Endothelial cell of umbilical vein (primary cell): ENCODE results near the gene MELTF. TPM values are rescaled to one million over a fixed set of nuclear protein-coding genes. Genes with fewer than 3 reads are reported as not detected.

Source experiments
- BruUV-seq: library from RNA; stranded (reverse); fragments of 400-500 nt; replicated peaks from 2 replicates; lab custom pipeline; 2021; lab: Mats Ljungman, UMichigan
- CTCF ChIA-PET: fragments of 300-600, 350-600 bp; sonication (Branson Sonifier 250); formaldehyde crosslinking; loops from one replicate; lab custom pipeline; 2021; ENCODE audit warnings: antibody characterized with exemption, inconsistent platforms; lab: Charles Lee
- POLR2A ChIA-PET: fragments of 300-600, 350-600 bp; sonication (Branson Sonifier 250); formaldehyde crosslinking; loops from one replicate; lab custom pipeline; 2021; ENCODE audit warnings: antibody characterized with exemption, inconsistent platforms; lab: Charles Lee
- DNase-seq: peaks from one replicate; pipeline ENCODE4 v3.0.0-alpha.2; 2011; ENCODE audit warnings: low read depth, low spot score
- FAIRE-seq: peaks from 2 replicates; lab custom pipeline; 2011; peaks lifted over from hg19 to GRCh38; lab: Jason Lieb, UNC
- H2AFZ ChIP-seq: 2 replicates; pipeline ENCODE4 v1.6.0; 2012; ENCODE audit warnings: low read depth, low read length, control low read depth, inconsistent platforms
- H3K27ac ChIP-seq: 2 replicates; pipeline ENCODE4 v1.5.1; 2011; ENCODE audit warnings: low read depth, mild to moderate bottlenecking, control low read depth, low read length, moderate library complexity; ENCODE audit not compliant: insufficient read depth
- H3K27me3 ChIP-seq, 2 experiments: 2 replicates each; pipeline versions ENCODE4 v1.6.0 to v1.6.1; 2011; ENCODE audit warnings: low read length in 2 of 2, mixed read lengths in 1 of 2; ENCODE audit not compliant: control insufficient read depth in 2 of 2, insufficient read depth in 2 of 2
- H3K36me3 ChIP-seq, 2 experiments: 2 replicates in 1 of 2; 3 replicates in 1 of 2; pipeline ENCODE4 v1.5.1; 2011; ENCODE audit warnings: low read length in 2 of 2, mild to moderate bottlenecking in 1 of 2, moderate library complexity in 1 of 2; ENCODE audit not compliant: control insufficient read depth in 2 of 2, insufficient read depth in 2 of 2; ENCODE audit errors: extremely low read depth in 1 of 2
- H3K4me1 ChIP-seq: 3 replicates; pipeline ENCODE4 v1.5.1; 2011; ENCODE audit warnings: mild to moderate bottlenecking, low read length; ENCODE audit not compliant: control insufficient read depth, insufficient read depth; ENCODE audit errors: extremely low read depth
- H3K4me2 ChIP-seq: 2 replicates; pipeline ENCODE4 v1.6.1; 2011; ENCODE audit warnings: low read length, control low read depth, mixed read lengths; ENCODE audit not compliant: insufficient read depth
- H3K4me3 ChIP-seq, 3 experiments: fragments of 200-600 bp in 1 of 3; sonication (generic), shearing (Covaris generic) in 1 of 3; replicated peaks in 1 of 3; 2 replicates each; pipeline ENCODE4 v1.5.1; 2011 to 2016; ENCODE audit warnings: control low read depth in 3 of 3, low read length in 3 of 3, mild to moderate bottlenecking in 2 of 3, inconsistent platforms in 1 of 3, low read depth in 1 of 3, moderate library complexity in 1 of 3; ENCODE audit not compliant: insufficient read depth in 1 of 3
- H3K79me2 ChIP-seq: 2 replicates; pipeline ENCODE4 v1.6.0; 2012; ENCODE audit warnings: low read length, inconsistent platforms; ENCODE audit not compliant: control insufficient read depth, insufficient read depth
- H3K9ac ChIP-seq: replicated peaks from 2 replicates; pipeline ENCODE3; 2011; ENCODE audit warnings: low read length, control low read depth; ENCODE audit not compliant: insufficient read depth; ENCODE audit errors: extremely low read depth
- H3K9me1 ChIP-seq: replicated peaks from 3 replicates; pipeline ENCODE4 v1.6.0; 2011; ENCODE audit warnings: mild to moderate bottlenecking, low read length; ENCODE audit not compliant: control insufficient read depth, insufficient read depth; ENCODE audit errors: extremely low read depth
- H3K9me3 ChIP-seq: replicated peaks from 2 replicates; pipeline ENCODE4 v1.5.1; 2012; ENCODE audit warnings: low read length, inconsistent platforms; ENCODE audit not compliant: control insufficient read depth, insufficient read depth
- H4K20me1 ChIP-seq: replicated peaks from 2 replicates; pipeline ENCODE3; 2011; ENCODE audit warnings: mild to moderate bottlenecking, low read length; ENCODE audit not compliant: control insufficient read depth, insufficient read depth; ENCODE audit errors: extremely low read depth
- CTCF ChIP-seq, 2 donors: IDR thresholded peaks; 1 replicate in 1 of 2; 2 replicates in 1 of 2; pipeline ENCODE4 v1.5.1; 2011; ENCODE audit warnings: low read length in 2 of 2, mild to moderate bottlenecking in 2 of 2, moderate library complexity in 2 of 2, control low read depth in 1 of 2, inconsistent platforms in 1 of 2, low read depth in 1 of 2; ENCODE audit not compliant: insufficient read depth in 1 of 2; ENCODE audit errors: extremely low read depth in 1 of 2
- EZH2 ChIP-seq: IDR thresholded peaks from 2 replicates; pipeline ENCODE4 v1.6.1; 2012; ENCODE audit warnings: borderline replicate concordance, low read depth, mild to moderate bottlenecking, moderate library complexity, low read length, inconsistent platforms; ENCODE audit not compliant: severe bottlenecking
- FOS ChIP-seq: IDR thresholded peaks from 2 replicates; pipeline ENCODE4 v1.6.1; 2011; ENCODE audit warnings: mild to moderate bottlenecking, low read length, moderate library complexity, borderline replicate concordance; ENCODE audit not compliant: insufficient read depth
- GATA2 ChIP-seq: IDR thresholded peaks from 2 replicates; pipeline ENCODE4 v1.7.0; 2011; ENCODE audit warnings: low read depth, mild to moderate bottlenecking, moderate library complexity, mixed read lengths, low read length; ENCODE audit not compliant: insufficient read length, insufficient read depth
- JUN ChIP-seq: IDR thresholded peaks from 2 replicates; pipeline ENCODE4 v1.6.1; 2011; ENCODE audit warnings: borderline replicate concordance, low read depth; ENCODE audit not compliant: insufficient read length, insufficient read depth
- MAX ChIP-seq: IDR thresholded peaks from 2 replicates; pipeline ENCODE4 v1.6.1; 2011; ENCODE audit not compliant: insufficient read depth, insufficient read length
- MYC ChIP-seq: IDR thresholded peaks from one replicate; pipeline ENCODE4 v1.6.1; 2011; ENCODE audit warnings: mild to moderate bottlenecking, low read depth, low read length
- POLR2A ChIP-seq: IDR thresholded peaks from 2 replicates; pipeline ENCODE4 v1.6.1; 2012; ENCODE audit warnings: low read depth, mild to moderate bottlenecking, control low read depth, low read length
- POLR2AphosphoS5 ChIP-seq: IDR thresholded peaks from 2 replicates; pipeline ENCODE4 v1.6.1; 2012; ENCODE audit warnings: low read depth, mild to moderate bottlenecking, control low read depth, low read length, moderate library complexity; ENCODE audit not compliant: insufficient read depth
- dilution Hi-C: fragments of 300-500 bp; cut with MboI; formaldehyde crosslinking; loops from one replicate; pipeline ENCODE4 v1.15.0; 2019; ENCODE audit warnings: low sequenced_read_pairs; ENCODE audit not compliant: extremely low pct_ligation_motif_present
- intact Hi-C: fragments of 100-400 bp; cut with micrococcal nuclease; formaldehyde crosslinking; loops from one replicate; pipeline ENCODE4 v1.10.0; 2022
- polyA plus RNA-seq, 4 experiments: library from polyadenylated mRNA; depleted of rRNA in 3 of 4; stranded (reverse) in 3 of 4; unstranded in 1 of 4; fragments of >200 nt; gene quantifications; 2 replicates each; pipeline versions ENCODE4 v1.2.1 to v1.2.3, GENCODE V29; 2011 to 2012; ENCODE audit warnings: missing spikeins in 1 of 4
- total RNA-seq: library from RNA; stranded (reverse); gene quantifications from 2 replicates; pipeline ENCODE4 v1.2.3, GENCODE V29; 2021

Gene MELTF
- total and polyA plus RNA-seq, 2 donors (not counting 3 experiments of a cell fraction or from before 2014, with no cell fraction given): 0.59 to 2.3 TPM

- H3K27ac ChIP-seq: no peak overlapping the region
- no TSS peak for BruUV-seq
- no peaks in the 10 kb centered on the region for H3K9me1 ChIP-seq
- H3K27me3 ChIP-seq: no peaks in the 10 kb centered on the region
- intact Hi-C loops: no loop called here
- H3K36me3 ChIP-seq: no peaks in the 10 kb centered on the region
- H2AFZ ChIP-seq: no peak overlapping the region
- dilution Hi-C loops: no loop called here
- no peak for TF ChIP-seq GATA2
- no peak for TF ChIP-seq MAX
- TF ChIP-seq EZH2: no peak
- no peak for TF ChIP-seq POLR2AphosphoS5
- H3K9me3 ChIP-seq: no peaks in the 10 kb centered on the region
- ChIA-PET CTCF (no interaction called here), POLR2A (no interaction called here)
- no peak overlapping the region for H3K9ac ChIP-seq
- H3K4me3 ChIP-seq: no peak overlapping the region
- H4K20me1 ChIP-seq: no peaks in the 10 kb centered on the region
- H3K4me1 ChIP-seq: no peaks in the 10 kb centered on the region
- H3K4me2 ChIP-seq: no peak overlapping the region
- DNase-seq: no peak
- H3K79me2 ChIP-seq: no peaks in the 10 kb centered on the region
- no peak for FAIRE-seq
Measured at GRCh38 chr3:196995646-196996355, 33.8 kb downstream of the MELTF start.

GRCh38 chr3:196995027-196995426, 34.6 kb downstream of the MELTF start:
- Histone ChIP-seq H3K79me2 (no peaks in the 10 kb centered on the region), H3K4me2 (no peak overlapping the region), H3K27me3 (no peaks in the 10 kb centered on the region), H3K4me1 (no peaks in the 10 kb centered on the region), H4K20me1 (no peaks in the 10 kb centered on the region), H3K9me3 (no peaks in the 10 kb centered on the region), H3K9me1 (no peaks in the 10 kb centered on the region), H3K36me3 (no peaks in the 10 kb centered on the region), H3K9ac (no peak overlapping the region), H3K4me3 (no peak overlapping the region), H3K27ac (no peak overlapping the region), H2AFZ (no peak overlapping the region)
- FAIRE-seq (no peak), DNase-seq (no peak)
- CTCF ChIA-PET: no interaction called here
- dilution Hi-C loops (no loop called here), intact Hi-C loops (no loop called here)
- BruUV-seq: no TSS peak
- TF ChIP-seq MAX (no peak), MYC (no peak), POLR2A (no peak), JUN (no peak), POLR2AphosphoS5 (no peak), CTCF (IDR thresholded peaks at IDR 0.05; ENCODE audit: extremely low read depth in 1 of 2, insufficient read depth in 1 of 2, low read depth in 1 of 2, low read length in 2 of 2) (no peak), EZH2 (no peak), FOS (no peak), GATA2 (no peak)
- POLR2A ChIA-PET: no interaction called here
